GM12878 (cell line): ENCODE measurements around the gene PTX4. TPM values are rescaled to one million over a fixed set of nuclear protein-coding genes. Genes with fewer than 3 reads are reported as not detected.
A peak's percentile ranks its signal among the peaks of the same experiment; 100 is the strongest.

Experiments used
- ATAC-seq: fragments of 200-7000 bp; cut with Tn5 transposase; 3 replicates; pipeline ENCODE4 v1.9.1; 2020; ENCODE audit warnings: mild to moderate bottlenecking, moderate library complexity
- BruUV-seq: library from RNA; stranded (reverse); fragments of 400-500 nt; replicated peaks from 2 replicates; lab custom pipeline; 2021; lab: Mats Ljungman, UMichigan
- CTCF ChIA-PET: fragments of 300-600 bp; sonication (Branson Sonifier 250); formaldehyde crosslinking; extraction: SDS; loops from one replicate; lab custom pipeline; 2021; ENCODE audit warnings: inconsistent platforms; lab: Yijun Ruan, JAX
- POLR2A ChIA-PET: fragments of 350-600 bp; formaldehyde crosslinking; extraction: SDS; loops from one replicate; lab custom pipeline; 2021; ENCODE audit warnings: inconsistent platforms; lab: Charles Lee
- RAD21 ChIA-PET: fragments of 300-600 bp; sonication (Branson Sonifier 250); formaldehyde crosslinking; loops from one replicate; lab custom pipeline; 2023; ENCODE audit warnings: antibody characterized with exemption; ENCODE audit not compliant: unreplicated experiment; lab: Charles Lee
- SMC1A ChIA-PET: fragments of 300-600 bp; sonication (Branson Sonifier 250); formaldehyde crosslinking; loops from one replicate; lab custom pipeline; 2023; ENCODE audit not compliant: unreplicated experiment, uncharacterized antibody; lab: Charles Lee
- DNase-seq: peaks from one replicate; pipeline ENCODE4 v3.0.0-alpha.2; 2011; ENCODE audit warnings: low read depth, low spot score
- FAIRE-seq: peaks from 3 replicates; lab custom pipeline; 2011; peaks lifted over from hg19 to GRCh38; lab: Jason Lieb, UNC
- H2AFZ ChIP-seq: 2 replicates; pipeline ENCODE4 v1.6.0; 2011; ENCODE audit warnings: low read depth, low read length, control low read depth; ENCODE audit not compliant: control insufficient read depth
- H3K27ac ChIP-seq: 2 replicates; pipeline ENCODE4 v1.5.1; 2011; ENCODE audit warnings: control low read depth; ENCODE audit not compliant: control insufficient read depth, insufficient read depth
- H3K27me3 ChIP-seq, 2 experiments: replicated peaks in 1 of 2; 2 replicates each; pipeline versions ENCODE4 v1.6.0 to v1.6.1; 2011; ENCODE audit warnings: low read length in 1 of 2; ENCODE audit not compliant: control insufficient read depth in 2 of 2, insufficient read depth in 2 of 2
- H3K36me3 ChIP-seq, 2 experiments: 2 replicates each; pipeline ENCODE4 v1.5.1; 2011; ENCODE audit warnings: low read length in 1 of 2; ENCODE audit not compliant: control insufficient read depth in 2 of 2, insufficient read depth in 2 of 2
- H3K4me1 ChIP-seq: 2 replicates; pipeline ENCODE4 v1.6.1; 2011; ENCODE audit warnings: mild to moderate bottlenecking, low read length, moderate library complexity, mixed read lengths; ENCODE audit not compliant: control insufficient read depth, insufficient read depth
- H3K4me2 ChIP-seq: 2 replicates; pipeline ENCODE4 v1.6.0; 2011; ENCODE audit warnings: control low read depth; ENCODE audit not compliant: control insufficient read depth, insufficient read depth
- H3K4me3 ChIP-seq: fragments of 200-600 bp; sonication (generic); 2 replicates; pipeline ENCODE4 v1.5.1; 2016
- H3K79me2 ChIP-seq: 2 replicates; pipeline ENCODE4 v1.6.0; 2011; ENCODE audit warnings: low read length; ENCODE audit not compliant: control insufficient read depth, insufficient read depth
- H3K9ac ChIP-seq: 2 replicates; pipeline ENCODE4 v1.8.0; 2011; ENCODE audit warnings: low read length, control low read depth, mixed read lengths; ENCODE audit not compliant: control insufficient read depth, insufficient read depth
- H3K9me3 ChIP-seq: replicated peaks from 3 replicates; pipeline ENCODE4 v1.5.1; 2011; ENCODE audit warnings: mild to moderate bottlenecking, low read length; ENCODE audit not compliant: control insufficient read depth, insufficient read depth
- H4K20me1 ChIP-seq: 2 replicates; pipeline ENCODE4 v1.6.0; 2011; ENCODE audit not compliant: control insufficient read depth, insufficient read depth
- HDAC6 ChIP-seq: fragments of 200-600 bp; sonication (generic); IDR thresholded peaks from one replicate; pipeline ENCODE4 v1.8.0; 2017; ENCODE audit warnings: antibody characterized with exemption; ENCODE audit not compliant: unreplicated experiment
- IKZF1 ChIP-seq: fragments of 450-650 bp; conservative IDR thresholded peaks from 2 replicates; pipeline ENCODE4 v1.6.1; 2017; ENCODE audit warnings: antibody characterized with exemption, mild to moderate bottlenecking
- IRF4 ChIP-seq: IDR thresholded peaks from 2 replicates; pipeline ENCODE4 v1.6.1; 2011; ENCODE audit warnings: low read depth, low read length
- MEF2A ChIP-seq: IDR thresholded peaks from 2 replicates; pipeline ENCODE4 v1.6.1; 2011; ENCODE audit warnings: low read depth, mild to moderate bottlenecking, low read length, moderate library complexity; ENCODE audit not compliant: insufficient read depth
- POLR2A ChIP-seq: IDR thresholded peaks from 2 replicates; pipeline ENCODE4 v1.6.1; 2011; ENCODE audit warnings: low read depth, mild to moderate bottlenecking, low read length
- RUNX3 ChIP-seq: IDR thresholded peaks from 2 replicates; pipeline ENCODE4 v1.6.1; 2012; ENCODE audit warnings: low read length, inconsistent platforms
- TCF12 ChIP-seq: IDR thresholded peaks from 2 replicates; pipeline ENCODE4 v1.6.1; 2011; ENCODE audit warnings: low read depth, mild to moderate bottlenecking, low read length
- TCF7 ChIP-seq: IDR thresholded peaks from 2 replicates; pipeline ENCODE4 v1.6.1; 2014; ENCODE audit warnings: antibody characterized with exemption, borderline replicate concordance
- WGBS: methylation state at CpG from one replicate; pipeline ENCODE4 v1.1.6; 2016; ENCODE audit warnings: low lambda C conversion rate; ENCODE audit not compliant: insufficient replicate concordance, insufficient coverage; ENCODE audit errors: missing lambda C conversion rate; 5-methylcytosine and 5-hydroxymethylcytosine counted together
- in situ Hi-C: fragments of 300-500 bp; cut with MboI; formaldehyde crosslinking; loops from 9 replicates; pipeline ENCODE4 v1.14.3; 2018; ENCODE audit warnings: mixed read lengths
- intact Hi-C: fragments of 100-400 bp; cut with micrococcal nuclease; formaldehyde crosslinking; loops from one replicate; pipeline ENCODE4 v1.14.2; 2022; ENCODE audit not compliant: unreplicated experiment
- polyA plus RNA-seq, 11 experiments: library from polyadenylated mRNA; depleted of rRNA in 4 of 11; unstranded in 6 of 11; stranded (reverse) in 5 of 11; fragments of >200 nt; fragmentation: Nextera tagmentation in 4 of 11; fragmentation: Illumina TruSeq in 1 of 11; extraction: Ambion mirVana in 4 of 11; extraction: Trizol in 1 of 11; gene quantifications; 1 replicate in 1 of 11; 2 replicates in 10 of 11; pipeline versions ENCODE4 v1.2.1 to v1.2.3, GENCODE V29; 2011 to 2016; ENCODE audit warnings: inconsistent platforms in 2 of 11, missing spikeins in 2 of 11, low read depth in 1 of 11
- total RNA-seq, 4 experiments: library from RNA; depleted of rRNA in 3 of 4; stranded (reverse); fragments of >200 nt in 3 of 4; fragmentation: Illumina TruSeq in 1 of 4; extraction: Trizol in 1 of 4; gene quantifications; 2 replicates each; pipeline versions ENCODE4 v1.2.1 to v1.2.3, GENCODE V29; 2013 to 2021
- TF ChIP-seq, protein P1 (sequence below): fragments of 450-650 bp; IDR thresholded peaks from 2 replicates; pipeline ENCODE4 v1.6.1; 2014; ENCODE audit warnings: mild to moderate bottlenecking

The PTX4 gene
- total and polyA plus RNA-seq, 10 of the 15 experiments (the other 5 are each of a cell fraction or from before 2014, with no cell fraction given), result not detected

GRCh38 chr16:1519831-1520230, 31.1 kb upstream of the PTX4 start (continued):
- no peak for TF ChIP-seq HDAC6
- TF ChIP-seq IRF4, result no peak
- TF ChIP-seq IKZF1, result no peak
- no peak for TF ChIP-seq MEF2A

DNA sequence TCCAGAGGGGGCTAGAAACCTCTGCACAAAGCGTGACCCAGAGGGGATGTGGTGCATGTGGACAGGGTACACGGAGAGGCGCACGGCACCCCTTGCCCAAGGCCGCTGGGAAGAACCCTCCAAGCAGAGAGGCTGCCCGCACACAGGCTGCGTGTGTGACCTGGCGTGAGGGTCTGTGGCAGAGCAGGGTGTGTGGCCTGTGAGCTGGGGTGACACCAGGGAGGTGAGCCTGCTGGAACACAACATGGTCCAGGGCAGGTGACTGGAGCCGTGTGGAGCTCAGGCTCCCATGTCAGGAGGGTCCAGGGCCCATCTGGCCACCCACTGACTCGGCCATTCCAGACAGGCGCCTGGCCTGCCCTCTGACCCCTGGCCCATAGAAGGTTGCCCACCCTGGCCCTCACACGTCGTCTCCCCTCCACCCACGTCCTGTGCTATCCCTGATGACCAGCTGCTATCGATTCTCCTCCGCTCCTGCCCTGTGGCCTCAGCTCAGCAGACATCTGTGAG, 29.9 kb upstream of the PTX4 start:
- H3K27me3 ChIP-seq, result no peaks in the 10 kb centered on the region
- intact Hi-C loops, result no loop called here
- POLR2A ChIA-PET, result no interaction called here
- SMC1A ChIA-PET, result no interaction called here
- H3K4me1 ChIP-seq, result no peaks in the 10 kb centered on the region
- H3K4me2 ChIP-seq, result no peak overlapping the region
- H4K20me1 ChIP-seq, result no peaks in the 10 kb centered on the region
- no peak for FAIRE-seq
- no peaks in the 10 kb centered on the region for H3K79me2 ChIP-seq
- 41% methylated on average over 13 of the region's 16 CpGs for WGBS
- H3K9me3 ChIP-seq, result no peaks in the 10 kb centered on the region
- RAD21 ChIA-PET, result interaction anchor here (0.8 kb wide), 1 partner anchor 90 kb away, joined by 3 read pairs; no protein-coding TSS in a partner anchor
- CTCF ChIA-PET, result no interaction called here
- no peak overlapping the region for H2AFZ ChIP-seq
- TF ChIP-seq TCF7 (no peak), TCF12 (no peak), RUNX3 (no peak), POLR2A (0 out of 2 replicates have a peak, but pooled peaks have one; percentile 11)
- TF ChIP-seq, protein P1, sequence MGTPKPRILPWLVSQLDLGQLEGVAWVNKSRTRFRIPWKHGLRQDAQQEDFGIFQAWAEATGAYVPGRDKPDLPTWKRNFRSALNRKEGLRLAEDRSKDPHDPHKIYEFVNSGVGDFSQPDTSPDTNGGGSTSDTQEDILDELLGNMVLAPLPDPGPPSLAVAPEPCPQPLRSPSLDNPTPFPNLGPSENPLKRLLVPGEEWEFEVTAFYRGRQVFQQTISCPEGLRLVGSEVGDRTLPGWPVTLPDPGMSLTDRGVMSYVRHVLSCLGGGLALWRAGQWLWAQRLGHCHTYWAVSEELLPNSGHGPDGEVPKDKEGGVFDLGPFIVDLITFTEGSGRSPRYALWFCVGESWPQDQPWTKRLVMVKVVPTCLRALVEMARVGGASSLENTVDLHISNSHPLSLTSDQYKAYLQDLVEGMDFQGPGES, result no peak
- TF ChIP-seq, all 136 proteins: peak for 1
- H3K4me3 ChIP-seq, result no peak overlapping the region
- ATAC-seq (no peak), DNase-seq (no peak)
- BruUV-seq, result no TSS peak
- in situ Hi-C loops, result no loop called here
- H3K27ac ChIP-seq, result no peak overlapping the region
- no peak overlapping the region for H3K9ac ChIP-seq
- H3K36me3 ChIP-seq, result no peaks in the 10 kb centered on the region
